Measurements from ENCODE around the gene ASCC1. TPM values are rescaled to one million over a fixed set of nuclear protein-coding genes. Genes with fewer than 3 reads are reported as not detected.

ASCC1 gene
- total and polyA plus RNA-seq, 2 donors (not counting 3 experiments of a cell fraction or from before 2014, with no cell fraction given), result 16.0 to 24.9 TPM

- Histone ChIP-seq H3K27ac (ENCODE audit: insufficient read depth, low read depth, low read length) (no peak overlapping the region), H3K9ac (replicated peaks; ENCODE audit: extremely low read depth, insufficient read depth, low read length) (no peak overlapping the region), H3K36me3 (ENCODE audit: control insufficient read depth in 2 of 2, extremely low read depth in 1 of 2, insufficient read depth in 2 of 2, low read length in 2 of 2) (no peaks in the 10 kb centered on the region), H3K27me3 (ENCODE audit: control insufficient read depth in 2 of 2, insufficient read depth in 2 of 2, low read length in 2 of 2) (no peaks in the 10 kb centered on the region), H3K4me1 (ENCODE audit: control insufficient read depth, extremely low read depth, insufficient read depth, low read length) (no peaks in the 10 kb centered on the region), H3K4me3 (replicated peaks in 1 of 3; ENCODE audit: insufficient read depth in 1 of 3, low read depth in 1 of 3, low read length in 3 of 3) (no peak overlapping the region), H3K9me1 (replicated peaks; ENCODE audit: control insufficient read depth, extremely low read depth, insufficient read depth, low read length) (no peaks in the 10 kb centered on the region), H3K4me2 (ENCODE audit: insufficient read depth, low read length) (no peak overlapping the region), H2AFZ (ENCODE audit: low read depth, low read length) (no peak overlapping the region), H3K79me2 (ENCODE audit: control insufficient read depth, insufficient read depth, low read length) (no peaks in the 10 kb centered on the region), H4K20me1 (replicated peaks; ENCODE audit: control insufficient read depth, extremely low read depth, insufficient read depth, low read length) (no peaks in the 10 kb centered on the region), H3K9me3 (replicated peaks; ENCODE audit: control insufficient read depth, insufficient read depth, low read length) (no peaks in the 10 kb centered on the region)
- DNase-seq (ENCODE audit: low read depth, low spot score) (no peak), FAIRE-seq (no peak)
- TF ChIP-seq POLR2AphosphoS5 (IDR thresholded peaks at IDR 0.05; ENCODE audit: insufficient read depth, low read depth, low read length) (no peak), EZH2 (IDR thresholded peaks at IDR 0.05; ENCODE audit: borderline replicate concordance, low read depth, low read length, severe bottlenecking) (no peak), MYC (IDR thresholded peaks at IDR 0.05; ENCODE audit: low read depth, low read length) (no peak), CTCF (IDR thresholded peaks at IDR 0.05; ENCODE audit: extremely low read depth in 1 of 2, insufficient read depth in 1 of 2, low read depth in 1 of 2, low read length in 2 of 2) (no peak), MAX (IDR thresholded peaks at IDR 0.05; ENCODE audit: insufficient read depth, insufficient read length) (no peak), GATA2 (IDR thresholded peaks at IDR 0.05; ENCODE audit: insufficient read depth, insufficient read length, low read depth, low read length) (no peak), JUN (IDR thresholded peaks at IDR 0.05; ENCODE audit: borderline replicate concordance, insufficient read depth, insufficient read length, low read depth) (no peak)
- BruUV-seq (replicated peaks), result no TSS peak
- ChIA-PET CTCF (no interaction called here), POLR2A (no interaction called here)
- intact Hi-C loops (cut with micrococcal nuclease), result no loop called here
- dilution Hi-C loops (cut with MboI; ENCODE audit: extremely low pct_ligation_motif_present, low sequenced_read_pairs), result no loop called here
Observed at GRCh38 chr10:72146071-72146470, 70.0 kb downstream of the ASCC1 start.
